GM12878 (cell line): ENCODE results near the gene PCDHGA5. TPM values are rescaled to one million over a fixed set of nuclear protein-coding genes. Genes with fewer than 3 reads are reported as not detected.

Experiments
- BHLHE40 ChIP-seq, 2 experiments: fragments of 450-650 bp in 1 of 2; IDR thresholded peaks; 2 replicates each; pipeline ENCODE4 v1.6.1; 2011 to 2017; ENCODE audit warnings: low read depth in 2 of 2, borderline replicate concordance in 1 of 2, improper control_type of control experiment in 1 of 2, low read length in 1 of 2, mild to moderate bottlenecking in 1 of 2
- CBFB ChIP-seq: IDR thresholded peaks from 2 replicates; pipeline ENCODE4 v1.6.1; 2016; ENCODE audit warnings: antibody characterized with exemption, low read depth
- CBX3 ChIP-seq: fragments of 200-600 bp; sonication (generic); IDR thresholded peaks from 2 replicates; pipeline ENCODE4 v1.6.1; 2016; ENCODE audit warnings: low read depth, borderline replicate concordance
- FOS ChIP-seq: IDR thresholded peaks from 3 replicates; pipeline ENCODE4 v1.6.1; 2011; ENCODE audit warnings: borderline replicate concordance; ENCODE audit not compliant: insufficient read length; ENCODE audit errors: extremely low read depth
- FOXM1 ChIP-seq: IDR thresholded peaks from 2 replicates; pipeline ENCODE4 v1.6.1; 2012; ENCODE audit warnings: low read depth, mild to moderate bottlenecking, inconsistent platforms, low read length, moderate library complexity
- HCFC1 ChIP-seq: fragments of 150-350 bp; IDR thresholded peaks from 2 replicates; pipeline ENCODE4 v1.6.1; 2014; ENCODE audit warnings: low read length
- KDM1A ChIP-seq: fragments of 200-600 bp; sonication (generic); IDR thresholded peaks from 2 replicates; pipeline ENCODE4 v1.6.1; 2016; ENCODE audit warnings: borderline replicate concordance
- MXI1 ChIP-seq: fragments of 150-350 bp; IDR thresholded peaks from 2 replicates; pipeline ENCODE4 v1.6.1; 2011; ENCODE audit warnings: low read depth, mild to moderate bottlenecking, inconsistent platforms, low read length, improper control_type of control experiment
- NBN ChIP-seq: fragments of 450-650 bp; IDR thresholded peaks from 2 replicates; pipeline ENCODE4 v1.6.1; 2016
- NR2C1 ChIP-seq: fragments of 450-650 bp; IDR thresholded peaks from 2 replicates; pipeline ENCODE4 v1.6.1; 2017; ENCODE audit warnings: antibody characterized with exemption, mild to moderate bottlenecking, moderate library complexity
- POLR2A ChIP-seq: IDR thresholded peaks from 2 replicates; pipeline ENCODE4 v1.6.1; 2011; ENCODE audit warnings: low read depth, mild to moderate bottlenecking, low read length
- RB1 ChIP-seq: fragments of 450-650 bp; formaldehyde crosslinking; IDR thresholded peaks from 2 replicates; pipeline ENCODE4 v1.6.1; 2017; ENCODE audit warnings: mild to moderate bottlenecking, borderline replicate concordance
- SREBF1 ChIP-seq: IDR thresholded peaks from 2 replicates; pipeline ENCODE4 v1.6.1; 2012; ENCODE audit warnings: mild to moderate bottlenecking, low read length
- YY1 ChIP-seq: IDR thresholded peaks from 2 replicates; pipeline ENCODE4 v1.6.1; 2011; ENCODE audit warnings: low read depth, mild to moderate bottlenecking, low read length
- ZNF207 ChIP-seq: fragments of 450-650 bp; IDR thresholded peaks from 2 replicates; pipeline ENCODE4 v1.6.1; 2014; ENCODE audit warnings: antibody characterized with exemption, mild to moderate bottlenecking, borderline replicate concordance
- ZNF217 ChIP-seq: fragments of 450-650 bp; IDR thresholded peaks from 2 replicates; pipeline ENCODE4 v1.6.1; 2017; ENCODE audit warnings: antibody characterized with exemption, mild to moderate bottlenecking
- ZZZ3 ChIP-seq: IDR thresholded peaks from 2 replicates; pipeline ENCODE4 v1.6.1; 2011; ENCODE audit warnings: low read depth; ENCODE audit not compliant: control insufficient read depth, insufficient read length
- polyA plus RNA-seq, 11 experiments: library from polyadenylated mRNA; depleted of rRNA in 4 of 11; unstranded in 6 of 11; stranded (reverse) in 5 of 11; fragments of >200 nt; fragmentation: Nextera tagmentation in 4 of 11; fragmentation: Illumina TruSeq in 1 of 11; extraction: Ambion mirVana in 4 of 11; extraction: Trizol in 1 of 11; gene quantifications; 1 replicate in 1 of 11; 2 replicates in 10 of 11; pipeline versions ENCODE4 v1.2.1 to v1.2.3, GENCODE V29; 2011 to 2016; ENCODE audit warnings: inconsistent platforms in 2 of 11, missing spikeins in 2 of 11, low read depth in 1 of 11
- total RNA-seq, 4 experiments: library from RNA; depleted of rRNA in 3 of 4; stranded (reverse); fragments of >200 nt in 3 of 4; fragmentation: Illumina TruSeq in 1 of 4; extraction: Trizol in 1 of 4; gene quantifications; 2 replicates each; pipeline versions ENCODE4 v1.2.1 to v1.2.3, GENCODE V29; 2013 to 2021
- TF ChIP-seq, protein P1 (sequence below): fragments of 450-650 bp; IDR thresholded peaks from 2 replicates; pipeline ENCODE4 v1.6.1; 2018; ENCODE audit warnings: mild to moderate bottlenecking, low read depth, moderate library complexity; ENCODE audit not compliant: partially characterized antibody
- TF ChIP-seq, protein P2 (sequence below): fragments of 450-650 bp; IDR thresholded peaks from 2 replicates; pipeline ENCODE4 v1.6.1; 2016; ENCODE audit warnings: mild to moderate bottlenecking
- TF ChIP-seq, protein P3 (sequence below): fragments of 450-650 bp; IDR thresholded peaks from 2 replicates; pipeline ENCODE4 v1.6.1; 2016; ENCODE audit warnings: mild to moderate bottlenecking
- TF ChIP-seq, protein P4 (sequence below): IDR thresholded peaks from 2 replicates; pipeline ENCODE4 v1.6.1; 2012; ENCODE audit warnings: low read length, inconsistent platforms
- TF ChIP-seq, protein P5 (sequence below): fragments of 450-650 bp; IDR thresholded peaks from 2 replicates; pipeline ENCODE4 v1.6.1; 2017; ENCODE audit warnings: low read depth, mild to moderate bottlenecking, moderate library complexity

PCDHGA5 gene
- total and polyA plus RNA-seq, 10 of the 15 experiments (the other 5 are each of a cell fraction or from before 2014, with no cell fraction given), result 0.10 to 0.23 (median 0.16) TPM; not detected in 4

DNA sequence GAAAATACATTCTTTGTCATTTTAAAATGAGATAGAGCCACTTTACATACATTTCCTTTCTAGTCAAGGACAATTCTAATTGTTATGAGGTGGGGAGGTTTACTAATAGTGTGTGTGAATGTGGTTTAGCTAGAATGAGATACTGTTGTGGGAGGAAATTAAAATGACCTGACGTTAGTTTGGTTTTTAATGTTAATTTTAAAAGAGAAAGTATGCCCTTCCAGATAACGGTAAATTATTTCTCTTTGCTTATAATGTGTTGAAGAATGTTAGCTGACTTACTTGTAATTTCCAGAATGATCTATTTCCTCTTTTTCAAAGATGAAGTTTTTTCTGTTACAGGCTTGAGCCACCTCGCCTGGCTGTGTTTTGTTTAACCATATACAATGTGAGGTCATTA, 41.7 kb upstream of the PCDHGA5 start (continued):
- TF ChIP-seq NR2C1 (no peak), ZNF207 (no peak), FOS (no peak), POLR2A (no peak), ZNF217 (no peak), CBFB (0 out of 2 replicates have a peak, but pooled peaks have one; percentile 55), RB1 (no peak), FOXM1 (peak; percentile 60; the same call in 1 of the 2 replicates), KDM1A (no peak), NBN (no peak), BHLHE40 (IDR thresholded peaks at IDR 0.05; ENCODE audit: borderline replicate concordance in 1 of 2, low read depth in 2 of 2, low read length in 1 of 2) (no peak), HCFC1 (no peak), YY1 (no peak), MXI1 (no peak), SREBF1 (no peak), ZZZ3 (no peak), CBX3 (no peak)
- TF ChIP-seq, protein P1, sequence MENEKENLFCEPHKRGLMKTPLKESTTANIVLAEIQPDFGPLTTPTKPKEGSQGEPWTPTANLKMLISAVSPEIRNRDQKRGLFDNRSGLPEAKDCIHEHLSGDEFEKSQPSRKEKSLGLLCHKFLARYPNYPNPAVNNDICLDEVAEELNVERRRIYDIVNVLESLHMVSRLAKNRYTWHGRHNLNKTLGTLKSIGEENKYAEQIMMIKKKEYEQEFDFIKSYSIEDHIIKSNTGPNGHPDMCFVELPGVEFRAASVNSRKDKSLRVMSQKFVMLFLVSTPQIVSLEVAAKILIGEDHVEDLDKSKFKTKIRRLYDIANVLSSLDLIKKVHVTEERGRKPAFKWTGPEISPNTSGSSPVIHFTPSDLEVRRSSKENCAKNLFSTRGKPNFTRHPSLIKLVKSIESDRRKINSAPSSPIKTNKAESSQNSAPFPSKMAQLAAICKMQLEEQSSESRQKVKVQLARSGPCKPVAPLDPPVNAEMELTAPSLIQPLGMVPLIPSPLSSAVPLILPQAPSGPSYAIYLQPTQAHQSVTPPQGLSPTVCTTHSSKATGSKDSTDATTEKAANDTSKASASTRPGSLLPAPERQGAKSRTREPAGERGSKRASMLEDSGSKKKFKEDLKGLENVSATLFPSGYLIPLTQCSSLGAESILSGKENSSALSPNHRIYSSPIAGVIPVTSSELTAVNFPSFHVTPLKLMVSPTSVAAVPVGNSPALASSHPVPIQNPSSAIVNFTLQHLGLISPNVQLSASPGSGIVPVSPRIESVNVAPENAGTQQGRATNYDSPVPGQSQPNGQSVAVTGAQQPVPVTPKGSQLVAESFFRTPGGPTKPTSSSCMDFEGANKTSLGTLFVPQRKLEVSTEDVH, result no peak
- TF ChIP-seq, protein P2, sequence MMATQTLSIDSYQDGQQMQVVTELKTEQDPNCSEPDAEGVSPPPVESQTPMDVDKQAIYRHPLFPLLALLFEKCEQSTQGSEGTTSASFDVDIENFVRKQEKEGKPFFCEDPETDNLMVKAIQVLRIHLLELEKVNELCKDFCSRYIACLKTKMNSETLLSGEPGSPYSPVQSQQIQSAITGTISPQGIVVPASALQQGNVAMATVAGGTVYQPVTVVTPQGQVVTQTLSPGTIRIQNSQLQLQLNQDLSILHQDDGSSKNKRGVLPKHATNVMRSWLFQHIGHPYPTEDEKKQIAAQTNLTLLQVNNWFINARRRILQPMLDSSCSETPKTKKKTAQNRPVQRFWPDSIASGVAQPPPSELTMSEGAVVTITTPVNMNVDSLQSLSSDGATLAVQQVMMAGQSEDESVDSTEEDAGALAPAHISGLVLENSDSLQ, result no peak
- TF ChIP-seq, protein P3, sequence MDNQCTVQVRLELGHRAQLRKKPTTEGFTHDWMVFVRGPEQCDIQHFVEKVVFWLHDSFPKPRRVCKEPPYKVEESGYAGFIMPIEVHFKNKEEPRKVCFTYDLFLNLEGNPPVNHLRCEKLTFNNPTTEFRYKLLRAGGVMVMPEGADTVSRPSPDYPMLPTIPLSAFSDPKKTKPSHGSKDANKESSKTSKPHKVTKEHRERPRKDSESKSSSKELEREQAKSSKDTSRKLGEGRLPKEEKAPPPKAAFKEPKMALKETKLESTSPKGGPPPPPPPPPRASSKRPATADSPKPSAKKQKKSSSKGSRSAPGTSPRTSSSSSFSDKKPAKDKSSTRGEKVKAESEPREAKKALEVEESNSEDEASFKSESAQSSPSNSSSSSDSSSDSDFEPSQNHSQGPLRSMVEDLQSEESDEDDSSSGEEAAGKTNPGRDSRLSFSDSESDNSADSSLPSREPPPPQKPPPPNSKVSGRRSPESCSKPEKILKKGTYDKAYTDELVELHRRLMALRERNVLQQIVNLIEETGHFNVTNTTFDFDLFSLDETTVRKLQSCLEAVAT, result no peak
- TF ChIP-seq, protein P4, sequence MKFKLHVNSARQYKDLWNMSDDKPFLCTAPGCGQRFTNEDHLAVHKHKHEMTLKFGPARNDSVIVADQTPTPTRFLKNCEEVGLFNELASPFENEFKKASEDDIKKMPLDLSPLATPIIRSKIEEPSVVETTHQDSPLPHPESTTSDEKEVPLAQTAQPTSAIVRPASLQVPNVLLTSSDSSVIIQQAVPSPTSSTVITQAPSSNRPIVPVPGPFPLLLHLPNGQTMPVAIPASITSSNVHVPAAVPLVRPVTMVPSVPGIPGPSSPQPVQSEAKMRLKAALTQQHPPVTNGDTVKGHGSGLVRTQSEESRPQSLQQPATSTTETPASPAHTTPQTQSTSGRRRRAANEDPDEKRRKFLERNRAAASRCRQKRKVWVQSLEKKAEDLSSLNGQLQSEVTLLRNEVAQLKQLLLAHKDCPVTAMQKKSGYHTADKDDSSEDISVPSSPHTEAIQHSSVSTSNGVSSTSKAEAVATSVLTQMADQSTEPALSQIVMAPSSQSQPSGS, result peak; percentile 67; the same call in 1 of the 2 replicates
- TF ChIP-seq, protein P5, sequence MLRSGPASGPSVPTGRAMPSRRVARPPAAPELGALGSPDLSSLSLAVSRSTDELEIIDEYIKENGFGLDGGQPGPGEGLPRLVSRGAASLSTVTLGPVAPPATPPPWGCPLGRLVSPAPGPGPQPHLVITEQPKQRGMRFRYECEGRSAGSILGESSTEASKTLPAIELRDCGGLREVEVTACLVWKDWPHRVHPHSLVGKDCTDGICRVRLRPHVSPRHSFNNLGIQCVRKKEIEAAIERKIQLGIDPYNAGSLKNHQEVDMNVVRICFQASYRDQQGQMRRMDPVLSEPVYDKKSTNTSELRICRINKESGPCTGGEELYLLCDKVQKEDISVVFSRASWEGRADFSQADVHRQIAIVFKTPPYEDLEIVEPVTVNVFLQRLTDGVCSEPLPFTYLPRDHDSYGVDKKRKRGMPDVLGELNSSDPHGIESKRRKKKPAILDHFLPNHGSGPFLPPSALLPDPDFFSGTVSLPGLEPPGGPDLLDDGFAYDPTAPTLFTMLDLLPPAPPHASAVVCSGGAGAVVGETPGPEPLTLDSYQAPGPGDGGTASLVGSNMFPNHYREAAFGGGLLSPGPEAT, result no peak
